Heart left ventricle (tissue), 13 donors: ENCODE measurements around the gene ALPG.

Experiments
- POLR2A ChIP-seq, 2 donors: fragments of 450-650 bp; IDR thresholded peaks; one replicate each; pipeline ENCODE4 v1.6.1; 2017; ENCODE audit warnings: antibody characterized with exemption in 2 of 2, mild to moderate bottlenecking in 2 of 2, moderate library complexity in 2 of 2
- TF ChIP-seq, protein P1 (sequence below), 12 donors: fragments of 200-600 bp; sonication (generic) in 4 of 12; IDR thresholded peaks; one replicate each; pipeline versions ENCODE4 v1.5.0 to v1.8.0; 2018 to 2022; ENCODE audit warnings: antibody characterized with exemption in 12 of 12, mild to moderate bottlenecking in 5 of 12
- donor health status: ischemic (EF 13 %, LVEDD 7.1; RV severe dilation, severe dysfunction).
- donor health status: DM: no; HTN: yes; CAD: no.
- donor health status: DM: no; HTN: no; CAD: no.
- donor health status: ischemic (EF 25% LVEDD 6.9; RV normal size, moderate dysfunction).
- donor health status: ischemic (EF 25% LVEDD 5.7; RV mildly dilated, moderate dysfunction).
- donor health status: ischemic (EF 35%, LVEDD 5.7; RV mildly dilated, moderate dysfunction).
- donor health status: nonischemic (EF 11% LVEDD 7.7; RV severe dilation, severe dysfunction).
- donor health status: DM: yes; HTN: yes; CAD: no.
- donor health status: PGD.
- donor health status: ischemic (EF 29% LVEDD 5.4; RV normal size, mild dysfunction).
- donor health status: nonischemic (EF 23%, LVEDD 6.1; RV moderate dilation, normal function).

DNA sequence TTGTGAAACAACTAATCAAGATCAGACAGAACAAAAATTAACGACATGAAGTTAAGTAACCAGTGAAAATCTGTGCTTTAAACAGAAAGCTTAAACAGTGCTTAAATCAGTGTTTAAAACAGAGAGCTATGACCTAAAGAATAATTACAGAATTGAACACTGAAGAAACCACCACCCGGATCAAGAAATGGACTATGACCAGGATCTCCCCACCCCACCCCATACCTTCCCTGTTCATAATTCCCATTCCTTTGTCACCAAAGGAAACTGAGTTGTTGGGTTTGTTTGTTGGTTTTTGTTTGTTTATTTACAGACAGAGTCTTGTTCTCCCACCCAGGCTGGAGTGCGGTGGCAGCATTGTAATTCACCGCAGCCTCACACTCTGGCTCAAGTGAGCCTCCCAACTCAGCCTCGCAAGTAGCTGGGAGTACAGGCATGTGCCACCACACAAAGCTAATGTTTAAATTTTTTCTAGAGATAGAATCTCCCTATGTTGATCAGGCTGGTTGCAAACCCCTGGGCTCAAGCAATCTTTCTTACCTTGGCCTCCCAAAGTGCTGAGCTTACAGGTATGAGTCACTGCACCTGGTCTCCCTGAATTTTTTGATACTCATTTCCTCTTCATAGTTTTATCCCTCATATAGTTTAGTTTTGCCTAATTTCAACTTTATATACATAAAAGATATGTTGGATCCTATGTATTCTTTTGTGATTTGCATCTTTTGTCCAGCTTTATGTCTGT lies 8.2 kb upstream of the ALPG start:
- TF ChIP-seq, protein P1, sequence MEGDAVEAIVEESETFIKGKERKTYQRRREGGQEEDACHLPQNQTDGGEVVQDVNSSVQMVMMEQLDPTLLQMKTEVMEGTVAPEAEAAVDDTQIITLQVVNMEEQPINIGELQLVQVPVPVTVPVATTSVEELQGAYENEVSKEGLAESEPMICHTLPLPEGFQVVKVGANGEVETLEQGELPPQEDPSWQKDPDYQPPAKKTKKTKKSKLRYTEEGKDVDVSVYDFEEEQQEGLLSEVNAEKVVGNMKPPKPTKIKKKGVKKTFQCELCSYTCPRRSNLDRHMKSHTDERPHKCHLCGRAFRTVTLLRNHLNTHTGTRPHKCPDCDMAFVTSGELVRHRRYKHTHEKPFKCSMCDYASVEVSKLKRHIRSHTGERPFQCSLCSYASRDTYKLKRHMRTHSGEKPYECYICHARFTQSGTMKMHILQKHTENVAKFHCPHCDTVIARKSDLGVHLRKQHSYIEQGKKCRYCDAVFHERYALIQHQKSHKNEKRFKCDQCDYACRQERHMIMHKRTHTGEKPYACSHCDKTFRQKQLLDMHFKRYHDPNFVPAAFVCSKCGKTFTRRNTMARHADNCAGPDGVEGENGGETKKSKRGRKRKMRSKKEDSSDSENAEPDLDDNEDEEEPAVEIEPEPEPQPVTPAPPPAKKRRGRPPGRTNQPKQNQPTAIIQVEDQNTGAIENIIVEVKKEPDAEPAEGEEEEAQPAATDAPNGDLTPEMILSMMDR (IDR thresholded peaks at IDR 0.05), result no peak
- TF ChIP-seq POLR2A (IDR thresholded peaks at IDR 0.05), result no peak
